Sigmoid colon (tissue), 4 donors: Measurements from ENCODE around the gene SEMA4F.

ENCODE experiments used
- CTCF ChIP-seq, 4 experiments: fragments of 450-650 bp in 3 of 4; fragments of 200-600 bp in 1 of 4; IDR thresholded peaks; one replicate each; pipeline ENCODE4 v1.5.1; 2016 to 2019; ENCODE audit warnings: antibody characterized with exemption in 4 of 4, mild to moderate bottlenecking in 3 of 4, moderate library complexity in 2 of 4
- POLR2A ChIP-seq, 2 donors: fragments of 450-650 bp; IDR thresholded peaks; one replicate each; pipeline ENCODE4 v1.6.1; 2016; ENCODE audit warnings: antibody characterized with exemption in 2 of 2, mild to moderate bottlenecking in 2 of 2, moderate library complexity in 2 of 2
- POLR2AphosphoS5 ChIP-seq, 4 donors: sonication (generic); formaldehyde crosslinking; IDR thresholded peaks; one replicate each; pipeline ENCODE4 v1.6.1; 2017; ENCODE audit warnings: antibody characterized with exemption in 4 of 4

GRCh38 chr2:74712223-74713053 lies 58.4 kb downstream of the SEMA4F start:
- no peak for TF ChIP-seq POLR2AphosphoS5 (IDR thresholded peaks at IDR 0.05)
- TF ChIP-seq CTCF (IDR thresholded peaks at IDR 0.05) = no peak
- TF ChIP-seq POLR2A (IDR thresholded peaks at IDR 0.05) = no peak
